HG02642 (cell line): ENCODE data around the gene MYO7B.

ENCODE experiments used
- ATAC-seq: cut with Tn5 transposase; IDR thresholded peaks from one replicate; pipeline ENCODE4 v1.9.1; 2021; ENCODE audit warnings: mild to moderate bottlenecking; ENCODE audit not compliant: unreplicated experiment, poor library complexity

Gene MYO7B

DNA sequence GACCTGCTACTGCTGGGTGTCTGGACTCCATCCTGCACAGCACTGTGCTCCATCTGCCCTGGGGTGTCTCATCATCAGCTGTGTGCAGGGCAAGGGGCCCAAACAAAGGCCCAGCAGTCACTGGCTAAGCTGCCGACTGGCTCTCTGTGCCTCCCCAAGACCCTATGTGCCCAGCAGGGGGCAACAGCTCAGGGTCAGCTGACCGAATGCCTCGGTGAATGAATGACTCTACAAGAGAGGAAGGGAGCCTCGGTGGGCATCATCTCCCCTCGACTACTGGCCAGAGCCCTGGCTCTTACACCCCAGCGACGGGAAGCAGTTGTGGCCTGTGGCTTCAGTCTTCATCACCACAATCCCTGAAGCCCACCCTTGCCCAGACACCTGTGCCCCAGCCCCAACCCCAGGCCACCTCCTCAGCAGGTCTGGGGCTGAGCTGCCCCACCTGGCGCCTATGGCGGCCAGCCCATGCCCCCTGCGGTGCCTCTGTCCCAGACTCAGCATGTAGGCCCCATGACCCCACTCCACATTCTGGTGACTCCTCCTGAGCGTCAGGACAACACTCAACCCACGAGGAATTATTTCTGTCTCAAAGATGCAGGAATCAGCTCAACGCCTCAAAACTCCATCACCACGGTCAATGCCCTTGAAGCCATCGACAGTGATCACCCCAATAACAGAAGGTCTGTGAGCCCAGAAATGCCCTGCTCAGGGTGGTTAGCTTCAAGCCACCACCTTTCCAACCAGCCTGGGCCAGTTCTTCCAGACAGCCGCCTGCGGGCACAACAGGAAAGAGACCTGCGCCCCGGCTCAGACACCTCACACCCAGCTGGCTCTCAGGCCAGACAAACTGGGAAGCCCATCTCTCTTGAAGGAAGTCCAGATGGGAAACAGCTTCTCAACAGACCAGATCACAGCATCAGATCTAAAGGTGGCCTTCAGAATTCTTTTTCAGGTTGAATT lies 108.9 kb downstream of the MYO7B start:
- no peak for ATAC-seq

DNA sequence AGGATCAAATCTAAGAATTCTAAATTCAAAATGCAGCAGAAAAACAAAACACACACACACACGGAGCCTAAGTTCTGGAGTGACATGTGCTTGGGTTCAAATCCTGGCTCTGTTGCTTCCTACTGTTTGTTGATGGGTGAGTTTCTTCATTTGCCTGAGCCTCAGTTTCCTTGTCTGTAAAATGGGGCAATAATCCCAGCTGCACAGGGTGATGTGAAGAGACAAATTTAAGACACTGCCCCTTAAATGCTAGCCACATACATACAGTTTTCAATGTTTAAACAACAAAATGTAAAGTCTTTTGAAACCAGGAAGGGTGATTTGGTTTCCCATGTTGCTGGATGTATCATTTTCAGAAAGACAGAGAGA lies 109.5 kb downstream of the MYO7B start:
- ATAC-seq, result no peak

DNA sequence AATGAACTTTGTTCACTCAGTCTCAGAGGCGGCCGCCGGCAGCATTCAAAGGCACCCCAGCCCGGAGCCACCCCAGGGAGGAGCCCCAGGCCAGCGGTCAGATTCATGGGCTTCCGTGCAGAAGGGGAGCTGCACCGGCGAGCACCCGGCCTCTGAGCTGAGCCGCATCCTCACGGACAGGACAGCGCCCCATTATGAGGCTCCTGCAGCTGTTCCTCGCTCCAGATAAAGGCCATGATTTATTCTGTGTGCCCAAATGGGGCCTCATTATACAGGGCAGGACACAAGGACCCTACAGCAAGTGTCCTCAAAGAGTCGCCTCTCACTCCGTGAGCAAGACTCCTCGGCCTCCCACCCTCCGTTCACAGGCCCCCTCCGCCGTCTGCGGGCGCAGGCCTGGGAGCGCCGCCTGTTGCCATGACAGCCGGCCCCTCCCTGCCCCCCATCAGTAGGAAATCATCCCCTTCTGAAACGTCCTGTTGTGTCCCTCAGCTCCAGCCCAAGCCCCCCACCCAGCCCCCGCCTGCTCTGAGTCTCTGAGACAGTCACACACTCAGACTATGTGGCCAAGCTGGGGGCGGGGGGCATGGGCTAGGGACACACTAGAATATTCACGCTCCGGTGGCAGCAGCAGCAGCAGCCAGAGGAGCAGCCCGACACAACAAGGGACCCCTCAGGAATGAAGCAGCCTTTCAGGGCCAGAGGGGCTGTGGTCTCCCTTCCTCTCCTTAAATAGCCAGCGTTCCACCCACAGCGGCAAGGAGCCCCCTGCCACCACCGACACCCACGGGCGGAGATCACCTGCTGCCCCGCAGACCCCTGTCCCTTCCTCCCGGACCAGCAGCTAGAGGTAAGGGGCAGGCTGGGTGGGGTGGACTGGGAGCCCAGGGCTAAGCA lies 110.2 kb downstream of the MYO7B start, which contains the start of gene GPR17:
Gene GPR17, plus strand, starts transcription at position 759 of the 897 bp plus-strand sequence. CDS start 4,583 bp downstream, outside the sequence.
- no peak for ATAC-seq

DNA sequence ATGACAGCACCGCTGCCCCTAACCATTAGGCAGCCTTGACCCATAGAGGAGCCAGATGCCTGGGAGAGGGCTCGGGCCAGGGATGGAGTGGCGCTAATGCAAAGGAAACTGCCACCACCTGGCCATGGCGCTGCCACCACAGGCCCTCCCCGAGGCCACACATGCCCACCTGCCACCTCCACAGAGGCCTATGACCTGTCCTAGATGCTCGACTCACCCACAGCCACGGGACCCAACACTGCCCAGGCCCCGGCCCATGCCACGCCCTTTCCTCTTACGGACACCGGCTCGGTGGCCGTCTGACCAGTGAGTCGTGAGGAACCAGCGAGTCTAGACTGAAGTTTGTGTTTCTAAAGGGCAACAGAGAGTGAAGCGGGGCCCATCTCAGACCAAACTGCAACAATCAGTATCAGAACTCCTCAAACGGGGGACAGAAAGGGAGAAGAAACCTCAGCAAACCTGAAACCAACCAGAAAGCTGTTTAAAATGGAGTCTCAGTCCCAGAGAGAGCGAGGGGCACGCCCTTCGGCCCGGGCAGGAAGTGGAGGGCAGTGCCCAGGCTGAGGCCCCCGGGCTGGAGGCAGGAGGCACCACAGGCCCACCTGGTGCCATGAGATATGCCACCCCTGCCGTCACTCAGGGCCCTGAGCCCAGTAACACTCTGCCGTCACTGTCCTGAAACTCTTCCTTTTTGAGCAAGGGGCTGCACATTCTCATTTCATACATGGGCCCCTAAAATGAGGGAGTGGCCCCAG lies 111.2 kb downstream of the MYO7B start:
- no peak for ATAC-seq

DNA sequence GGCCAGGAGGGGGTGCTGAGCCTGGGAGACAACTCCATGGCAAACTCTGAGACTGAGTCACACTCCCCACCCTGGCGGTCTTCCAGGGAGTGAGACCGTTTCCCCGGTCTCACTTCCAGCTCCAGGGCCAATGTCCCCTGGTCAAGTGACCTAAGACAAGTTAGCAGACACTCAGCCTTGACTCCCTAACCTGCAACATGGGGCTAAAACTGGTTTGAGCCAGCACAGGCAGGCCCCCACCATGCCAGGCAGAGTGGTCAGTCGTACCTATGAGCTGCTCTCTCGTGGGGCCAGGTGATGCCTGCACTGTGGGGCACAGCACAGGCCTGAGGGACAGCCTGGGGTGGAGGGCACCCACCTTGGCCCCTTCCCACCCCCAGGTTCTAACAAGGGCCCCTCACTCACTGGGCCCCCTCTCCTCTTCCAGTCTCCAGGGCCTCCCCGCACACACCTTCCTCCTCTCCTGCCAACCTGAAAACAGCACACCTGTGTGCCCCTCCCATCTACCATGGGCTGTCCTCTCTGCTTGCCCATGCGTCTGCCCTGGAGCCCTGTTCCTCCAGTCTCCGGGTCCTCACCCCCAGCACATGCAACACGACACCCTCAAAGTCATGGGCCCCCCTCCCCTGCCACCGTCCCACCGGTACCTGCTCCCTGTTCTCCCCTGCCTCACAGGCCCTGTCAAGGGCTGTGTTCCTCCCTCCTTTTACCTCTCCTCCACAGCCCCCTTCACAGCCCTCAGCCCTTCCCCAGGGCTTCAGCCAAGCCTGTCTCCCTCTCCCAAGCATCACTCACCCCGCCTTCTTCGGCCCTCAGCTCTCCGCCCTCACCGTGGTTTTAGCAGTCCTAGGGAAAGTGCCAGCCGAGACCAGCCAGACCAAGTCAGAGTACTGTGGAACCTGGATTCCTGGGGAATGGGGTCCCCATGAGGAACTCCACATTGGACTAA lies 112.0 kb downstream of the MYO7B start:
- no peak for ATAC-seq

DNA sequence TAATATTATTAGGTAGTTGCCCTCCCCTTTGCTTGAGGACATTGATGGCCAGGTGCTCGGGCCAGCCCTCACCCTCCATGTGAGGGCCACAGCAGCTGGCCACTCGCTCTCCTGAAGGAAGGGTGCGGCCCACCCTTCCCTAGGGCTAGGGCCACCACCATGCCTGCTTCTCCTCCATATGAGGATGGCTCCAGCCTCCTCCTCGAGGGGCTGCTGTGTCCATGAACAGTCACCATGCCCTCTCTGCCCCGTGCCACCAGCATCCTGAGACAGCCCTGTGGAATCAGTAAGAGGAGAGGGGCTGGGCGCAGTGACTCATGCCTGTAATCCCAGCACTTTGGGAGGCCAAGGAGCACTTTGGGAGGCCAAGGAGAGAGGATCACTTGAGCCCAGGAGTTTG lies 112.8 kb downstream of the MYO7B start:
- no peak for ATAC-seq

DNA sequence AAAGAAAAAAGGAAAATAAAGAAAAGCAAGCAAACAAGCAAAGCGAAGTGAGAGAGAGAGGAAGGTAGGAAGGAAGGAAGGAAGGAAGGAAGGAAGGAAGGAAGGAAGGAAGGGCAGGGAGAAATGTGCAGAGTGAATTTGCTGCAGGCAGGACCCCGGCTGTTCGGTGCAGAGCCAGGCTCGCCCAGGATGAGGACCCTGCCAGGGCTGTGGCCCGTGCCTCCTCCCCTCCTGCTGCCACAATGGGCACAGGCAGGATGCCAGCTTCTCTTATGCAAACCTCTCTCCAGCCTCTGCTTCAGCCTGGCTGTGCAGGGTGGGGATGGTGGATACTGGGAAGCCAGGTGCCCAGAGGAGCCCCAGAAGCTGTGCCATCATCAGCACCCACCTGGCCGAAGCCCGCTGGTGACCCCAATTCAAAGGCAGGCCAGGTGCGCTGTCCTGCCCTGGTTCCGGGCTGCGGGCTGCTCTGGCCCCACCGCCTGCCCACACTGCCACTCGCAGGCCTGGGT lies 113.7 kb downstream of the MYO7B start:
- ATAC-seq, result peak; percentile 2

DNA sequence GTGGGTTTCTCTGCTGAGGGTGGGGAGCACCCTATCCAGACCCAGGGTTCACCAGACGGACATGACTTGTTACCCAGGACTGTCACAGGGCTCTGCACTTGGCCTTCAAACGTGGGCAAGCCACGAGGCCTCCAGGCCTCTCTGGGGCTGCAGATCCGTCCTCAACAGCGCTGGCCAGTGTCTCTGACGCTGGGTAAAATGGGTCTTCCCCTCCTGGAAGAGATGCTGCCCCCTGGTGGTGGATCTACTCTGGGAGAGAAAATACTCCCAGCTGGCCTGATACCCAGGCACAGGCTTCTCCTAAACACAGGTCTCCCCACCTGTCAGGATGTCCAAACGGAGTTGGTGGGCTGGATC lies 114.2 kb downstream of the MYO7B start:
- peak; percentile 58 for ATAC-seq

DNA sequence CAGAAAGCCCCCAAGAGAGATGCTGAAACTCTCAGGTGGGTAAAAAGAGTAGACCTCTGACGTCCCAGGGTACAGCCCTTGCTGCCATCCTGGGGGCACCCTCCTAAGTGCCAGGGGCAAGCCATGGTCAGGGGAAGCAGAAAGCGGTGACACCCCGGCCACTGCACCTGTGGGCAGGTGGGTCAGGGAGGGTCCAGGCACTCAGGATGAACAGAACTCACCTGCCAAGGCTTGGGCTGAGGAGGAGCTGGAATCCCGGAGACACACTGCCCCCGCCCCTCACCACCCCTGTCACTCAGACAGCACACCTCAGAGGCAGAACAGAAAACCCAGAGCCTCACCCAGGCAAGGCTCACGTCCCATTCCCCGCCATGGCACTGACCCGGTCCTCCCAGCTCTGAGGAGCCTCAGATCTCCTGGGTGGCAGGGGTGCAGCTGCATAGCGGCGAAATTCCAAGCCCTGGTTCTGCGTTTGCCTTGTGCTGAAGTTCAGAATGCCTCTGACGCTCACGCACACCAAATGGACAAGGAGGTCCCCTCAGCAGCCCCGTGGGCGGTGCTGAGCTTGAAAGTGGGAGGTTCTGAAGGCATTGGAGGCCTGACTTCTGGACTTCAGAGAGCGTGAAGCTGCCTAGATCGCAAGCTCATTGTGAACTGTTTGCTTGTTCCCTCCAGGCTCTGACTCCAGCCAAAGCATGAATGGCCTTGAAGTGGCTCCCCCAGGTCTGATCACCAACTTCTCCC lies 114.7 kb downstream of the MYO7B start:
- ATAC-seq, result no peak

DNA sequence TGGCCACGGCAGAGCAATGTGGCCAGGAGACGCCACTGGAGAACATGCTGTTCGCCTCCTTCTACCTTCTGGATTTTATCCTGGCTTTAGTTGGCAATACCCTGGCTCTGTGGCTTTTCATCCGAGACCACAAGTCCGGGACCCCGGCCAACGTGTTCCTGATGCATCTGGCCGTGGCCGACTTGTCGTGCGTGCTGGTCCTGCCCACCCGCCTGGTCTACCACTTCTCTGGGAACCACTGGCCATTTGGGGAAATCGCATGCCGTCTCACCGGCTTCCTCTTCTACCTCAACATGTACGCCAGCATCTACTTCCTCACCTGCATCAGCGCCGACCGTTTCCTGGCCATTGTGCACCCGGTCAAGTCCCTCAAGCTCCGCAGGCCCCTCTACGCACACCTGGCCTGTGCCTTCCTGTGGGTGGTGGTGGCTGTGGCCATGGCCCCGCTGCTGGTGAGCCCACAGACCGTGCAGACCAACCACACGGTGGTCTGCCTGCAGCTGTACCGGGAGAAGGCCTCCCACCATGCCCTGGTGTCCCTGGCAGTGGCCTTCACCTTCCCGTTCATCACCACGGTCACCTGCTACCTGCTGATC lies 115.4 kb downstream of the MYO7B start:
- no peak for ATAC-seq

DNA sequence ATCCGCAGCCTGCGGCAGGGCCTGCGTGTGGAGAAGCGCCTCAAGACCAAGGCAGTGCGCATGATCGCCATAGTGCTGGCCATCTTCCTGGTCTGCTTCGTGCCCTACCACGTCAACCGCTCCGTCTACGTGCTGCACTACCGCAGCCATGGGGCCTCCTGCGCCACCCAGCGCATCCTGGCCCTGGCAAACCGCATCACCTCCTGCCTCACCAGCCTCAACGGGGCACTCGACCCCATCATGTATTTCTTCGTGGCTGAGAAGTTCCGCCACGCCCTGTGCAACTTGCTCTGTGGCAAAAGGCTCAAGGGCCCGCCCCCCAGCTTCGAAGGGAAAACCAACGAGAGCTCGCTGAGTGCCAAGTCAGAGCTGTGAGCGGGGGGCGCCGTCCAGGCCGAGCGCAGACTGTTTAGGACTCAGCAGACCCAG lies 115.9 kb downstream of the MYO7B start:
- no peak for ATAC-seq

DNA sequence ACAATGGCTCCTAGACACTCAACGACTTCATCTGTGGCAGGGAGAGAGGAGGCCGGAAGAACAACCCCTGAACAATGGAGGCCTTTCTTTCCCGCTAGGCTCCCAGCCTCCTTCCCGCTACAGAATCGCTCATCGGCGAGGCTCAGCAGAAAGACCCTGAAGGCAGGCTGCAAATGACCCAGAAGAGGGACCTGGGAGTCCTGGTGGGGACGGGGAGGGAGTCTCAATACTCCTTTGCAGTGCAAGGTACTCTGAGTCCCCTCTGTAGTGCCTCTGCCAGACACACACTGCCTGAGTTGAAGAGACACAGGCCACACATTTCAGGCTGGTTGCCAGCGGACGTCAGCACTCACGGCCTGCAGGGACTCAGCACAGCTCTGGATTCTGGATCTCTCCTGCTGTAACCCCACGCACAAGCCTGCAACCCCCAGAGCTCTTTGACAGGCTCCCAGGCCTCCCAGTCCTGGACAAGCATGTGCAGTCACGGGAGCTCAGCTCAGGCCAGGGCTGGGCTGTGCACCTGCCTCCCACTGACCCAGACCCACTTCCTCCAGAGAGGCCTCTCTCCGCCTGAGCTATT lies 116.6 kb downstream of the MYO7B start:
- no peak for ATAC-seq

DNA sequence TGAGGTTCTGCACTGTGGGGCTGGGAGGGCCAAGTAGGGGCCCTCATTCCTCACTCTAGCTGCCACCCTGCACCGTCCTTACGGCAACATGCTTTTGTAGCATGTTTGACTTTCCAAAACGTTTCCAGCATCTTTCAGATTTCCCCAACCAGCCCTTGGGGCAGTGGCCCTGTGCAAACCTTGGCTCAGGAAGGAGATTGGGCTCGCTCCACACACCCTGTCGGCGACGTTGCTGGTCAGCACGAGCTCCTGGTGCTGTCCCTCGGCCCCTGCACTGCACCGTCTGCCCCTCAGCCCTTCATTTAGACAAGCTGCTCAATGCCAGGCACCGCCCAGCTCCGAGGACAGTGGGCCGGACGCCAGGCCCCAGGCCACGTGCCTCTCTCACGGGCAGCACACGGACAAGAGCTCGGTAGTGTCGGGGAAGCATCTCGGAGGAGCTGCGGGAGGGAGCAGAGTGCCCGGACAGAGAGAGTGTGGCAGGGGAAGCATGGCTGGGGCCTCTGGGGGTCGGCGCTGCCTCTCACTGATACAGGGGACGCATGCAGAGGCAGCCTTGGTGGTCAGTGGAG lies 117.4 kb downstream of the MYO7B start:
- ATAC-seq, result no peak

DNA sequence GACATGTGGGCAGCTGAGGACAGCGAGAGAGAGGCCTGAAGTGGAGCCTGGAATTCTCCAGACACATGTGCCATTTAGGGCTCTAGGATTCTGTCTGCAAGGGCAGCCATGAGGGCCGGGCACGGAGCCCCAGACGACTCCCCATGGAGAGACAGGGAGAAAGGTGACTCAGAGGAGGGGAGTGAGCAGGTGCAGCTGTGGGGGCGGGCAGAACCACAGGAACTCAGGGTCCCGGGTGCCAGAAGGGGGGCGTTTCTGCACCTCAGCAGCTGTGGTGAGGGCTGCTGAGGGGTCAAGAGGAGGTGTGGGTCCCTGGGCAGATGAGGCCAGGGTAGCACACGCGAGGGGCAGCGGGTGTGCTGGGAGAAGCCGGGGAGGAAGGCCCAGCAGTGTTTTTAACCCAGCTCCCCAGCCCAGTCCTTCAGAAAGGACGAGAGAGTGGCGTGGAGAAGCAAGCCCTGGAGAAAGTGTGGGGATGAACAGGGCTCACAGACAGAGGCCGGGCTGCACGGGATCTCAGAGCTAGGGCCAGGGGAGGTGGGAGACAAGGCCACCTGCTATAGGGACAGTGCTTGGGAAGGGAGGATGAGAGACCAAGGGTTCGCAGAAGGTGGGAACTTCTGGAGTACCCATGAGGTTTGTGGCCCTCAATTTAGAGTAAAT lies 118.1 kb downstream of the MYO7B start:
- ATAC-seq, result no peak

DNA sequence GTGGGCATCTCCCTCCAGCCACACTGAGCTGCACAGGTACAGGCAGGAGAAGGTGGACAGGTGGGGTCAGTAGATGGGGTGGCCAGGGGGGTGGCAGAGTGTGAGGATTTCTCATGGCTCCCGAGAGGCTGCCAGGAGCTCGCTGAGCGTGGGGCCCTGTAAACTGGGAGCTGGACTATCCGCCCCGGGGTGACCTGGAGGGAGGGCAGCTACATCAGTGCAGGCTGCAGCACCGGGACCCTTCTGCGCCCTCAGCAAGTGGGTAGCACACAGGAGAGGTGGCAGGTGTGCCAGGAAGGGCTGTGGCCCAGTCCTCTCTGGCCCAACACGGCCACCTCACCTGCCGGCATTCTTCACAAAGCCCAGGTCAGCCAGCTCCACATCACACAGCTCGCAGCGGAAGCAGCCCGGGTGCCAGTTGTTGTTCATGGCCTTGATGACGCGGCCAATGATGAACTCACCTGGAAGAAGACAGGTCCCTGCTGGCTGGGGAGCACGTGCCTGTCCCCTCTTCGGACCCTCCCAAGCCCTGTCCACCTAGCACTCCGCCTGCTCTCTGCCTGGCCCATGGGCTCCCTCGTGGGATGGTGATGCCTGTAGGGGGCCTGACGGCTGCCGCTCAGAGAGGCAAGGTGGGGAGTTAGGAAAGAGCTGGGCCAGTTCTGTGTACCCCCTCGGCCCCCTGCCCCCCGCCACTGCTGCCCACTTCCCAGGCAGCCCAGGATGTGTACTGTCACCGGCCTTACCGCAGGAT lies 118.8 kb downstream of the MYO7B start:
- no peak for ATAC-seq

DNA sequence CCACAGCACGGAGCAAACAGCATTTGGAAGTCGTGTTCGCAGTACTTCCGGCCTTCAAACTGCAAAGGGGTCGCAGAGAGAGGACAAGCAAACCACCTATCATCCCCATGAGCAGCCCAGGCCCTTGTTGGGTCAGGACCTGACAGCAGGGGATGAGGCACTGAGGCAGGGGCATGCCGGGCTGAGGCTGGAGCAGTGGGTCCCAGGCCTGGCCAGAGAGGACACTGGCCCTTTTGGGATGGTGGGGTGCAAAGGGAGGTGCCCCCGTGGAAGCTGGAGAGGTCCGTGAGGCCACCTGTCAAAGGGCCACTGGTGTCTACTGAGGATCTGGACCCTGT lies 119.3 kb downstream of the MYO7B start:
- no peak for ATAC-seq
